ENCODE data around the gene CPNE9.

- no peak for TF ChIP-seq CTCF (IDR thresholded peaks at IDR 0.05; ENCODE audit: low read length)
- TF ChIP-seq EZH2phosphoT487 (IDR thresholded peaks at IDR 0.05; ENCODE audit: low read length), result no peak
Measured at GRCh38 chr3:9704347-9705322, 1.0 kb downstream of the CPNE9 start.

All from MM.1S (cell line).